Activated CD4-positive, alpha-beta T cell treated with anti-CD3 and anti-CD28 coated beads, Interleukin-2, amount 10 ng/mL, durations not matched to agents 7 days and 5 days (primary cell): ENCODE measurements around the gene CTNNA3. TPM values are rescaled to one million over a fixed set of nuclear protein-coding genes. Genes with fewer than 3 reads are reported as not detected.

Experiments used
- CTCF ChIA-PET: fragments of 350-600 bp; sonication (Branson Sonifier 250); formaldehyde crosslinking; loops from one replicate; lab custom pipeline; 2021; ENCODE audit warnings: antibody characterized with exemption; lab: Charles Lee
- POLR2A ChIA-PET: fragments of 350-600 bp; sonication (Branson Sonifier 250); formaldehyde crosslinking; loops from one replicate; lab custom pipeline; 2021; ENCODE audit warnings: antibody characterized with exemption; lab: Charles Lee
- DNase-seq: peaks from one replicate; pipeline ENCODE4 v3.0.0-alpha.2; 2020
- H3K27ac Mint-ChIP-seq: one replicate; pipeline ENCODE4 v1.8.0; 2021; ENCODE audit warnings: mild to moderate bottlenecking, moderate library complexity, mixed read lengths
- H3K27me3 Mint-ChIP-seq: one replicate; pipeline ENCODE4 v1.8.0; 2021; ENCODE audit warnings: mixed read lengths
- H3K36me3 Mint-ChIP-seq: one replicate; pipeline ENCODE4 v1.8.0; 2021; ENCODE audit warnings: low read depth, mixed read lengths
- H3K4me1 Mint-ChIP-seq: one replicate; pipeline ENCODE4 v1.8.0; 2021; ENCODE audit warnings: mixed read lengths
- H3K4me3 Mint-ChIP-seq: one replicate; pipeline ENCODE4 v1.8.0; 2021; ENCODE audit warnings: mild to moderate bottlenecking, moderate library complexity, mixed read lengths
- H3K9me3 Mint-ChIP-seq: one replicate; pipeline ENCODE4 v1.8.0; 2021; ENCODE audit warnings: mixed read lengths
- total RNA-seq, 2 experiments: library from RNA; stranded (reverse); gene quantifications; one replicate each; pipeline ENCODE4 v1.2.3, GENCODE V29; 2021

Gene CTNNA3
- total RNA-seq, 2 experiments from 2014 or later = 0.57 to 0.58 TPM

- ChIA-PET CTCF (interaction anchor here (0.6 kb wide), 1 partner anchor 10 kb away, joined by 3 read pairs; no protein-coding TSS in a partner anchor), POLR2A (no interaction called here)
- no peak overlapping the region for H3K27ac Mint-ChIP-seq
- no peaks in the 10 kb centered on the region for H3K4me1 Mint-ChIP-seq
- H3K36me3 Mint-ChIP-seq = no peaks in the 10 kb centered on the region
- H3K27me3 Mint-ChIP-seq = no peaks in the 10 kb centered on the region
- H3K4me3 Mint-ChIP-seq = no peak overlapping the region
- DNase-seq = no peak
- no peaks in the 10 kb centered on the region for H3K9me3 Mint-ChIP-seq
Observed at GRCh38 chr10:67151471-67151870, 544.5 kb downstream of the CTNNA3 start.

GRCh38 chr10:67144530-67144929 lies 551.5 kb downstream of the CTNNA3 start:
- POLR2A ChIA-PET = no interaction called here
- Mint-ChIP-seq H3K4me3 (no peak overlapping the region), H3K36me3 (no peaks in the 10 kb centered on the region), H3K27ac (no peak overlapping the region), H3K9me3 (no peaks in the 10 kb centered on the region), H3K4me1 (no peaks in the 10 kb centered on the region), H3K27me3 (no peaks in the 10 kb centered on the region)
- CTCF ChIA-PET = no interaction called here
- no peak for DNase-seq

- Mint-ChIP-seq H3K36me3 (no peaks in the 10 kb centered on the region), H3K4me3 (no peak overlapping the region), H3K27ac (no peak overlapping the region), H3K9me3 (no peaks in the 10 kb centered on the region), H3K27me3 (no peaks in the 10 kb centered on the region), H3K4me1 (no peaks in the 10 kb centered on the region)
- CTCF ChIA-PET = interaction anchor here (0.7 kb wide), 1 partner anchor 10 kb away, joined by 3 read pairs; no protein-coding TSS in a partner anchor
- POLR2A ChIA-PET = no interaction called here
- DNase-seq = no peak
Observed at GRCh38 chr10:67141300-67141699, 554.7 kb downstream of the CTNNA3 start.

GRCh38 chr10:67140641-67141040 lies 555.4 kb downstream of the CTNNA3 start:
- Mint-ChIP-seq H3K4me1 (no peaks in the 10 kb centered on the region), H3K27me3 (no peaks in the 10 kb centered on the region), H3K27ac (no peak overlapping the region), H3K36me3 (no peaks in the 10 kb centered on the region), H3K4me3 (no peak overlapping the region), H3K9me3 (no peaks in the 10 kb centered on the region)
- no peak for DNase-seq
- POLR2A ChIA-PET = no interaction called here
- CTCF ChIA-PET = no interaction called here

- H3K27ac Mint-ChIP-seq = no peak overlapping the region
- no peaks in the 10 kb centered on the region for H3K27me3 Mint-ChIP-seq
- no peaks in the 10 kb centered on the region for H3K4me1 Mint-ChIP-seq
- CTCF ChIA-PET = no interaction called here
- POLR2A ChIA-PET = no interaction called here
- DNase-seq = no peak
- H3K4me3 Mint-ChIP-seq = no peak overlapping the region
- H3K9me3 Mint-ChIP-seq = no peaks in the 10 kb centered on the region
- H3K36me3 Mint-ChIP-seq = no peaks in the 10 kb centered on the region
Observed at GRCh38 chr10:67127441-67127840, 568.6 kb downstream of the CTNNA3 start.

GRCh38 chr10:67119651-67120050 lies 576.3 kb downstream of the CTNNA3 start:
- CTCF ChIA-PET = no interaction called here

GRCh38 chr10:67115972-67116371 lies 580.0 kb downstream of the CTNNA3 start:
- Mint-ChIP-seq H3K9me3 (no peaks in the 10 kb centered on the region), H3K27me3 (no peaks in the 10 kb centered on the region), H3K27ac (no peak overlapping the region), H3K4me3 (no peak overlapping the region), H3K4me1 (no peaks in the 10 kb centered on the region), H3K36me3 (no peaks in the 10 kb centered on the region)
- no peak for DNase-seq
- CTCF ChIA-PET = no interaction called here
- POLR2A ChIA-PET = no interaction called here

More at GRCh38 chr10:67119651-67120050, 576.3 kb downstream of the CTNNA3 start:
- Mint-ChIP-seq H3K9me3 (no peaks in the 10 kb centered on the region), H3K36me3 (no peaks in the 10 kb centered on the region), H3K27ac (no peak overlapping the region), H3K27me3 (no peaks in the 10 kb centered on the region), H3K4me1 (no peaks in the 10 kb centered on the region), H3K4me3 (no peak overlapping the region)
- POLR2A ChIA-PET = no interaction called here
- no peak for DNase-seq

- no peak for DNase-seq
- ChIA-PET POLR2A (no interaction called here), CTCF (no interaction called here)
- Mint-ChIP-seq H3K36me3 (no peaks in the 10 kb centered on the region), H3K4me1 (no peaks in the 10 kb centered on the region), H3K27me3 (no peaks in the 10 kb centered on the region), H3K9me3 (no peaks in the 10 kb centered on the region), H3K4me3 (no peak overlapping the region), H3K27ac (no peak overlapping the region)
Observed at GRCh38 chr10:67114945-67115344, 581.0 kb downstream of the CTNNA3 start.

GRCh38 chr10:67112765-67113164 lies 583.2 kb downstream of the CTNNA3 start:
- no peak for DNase-seq
- no peaks in the 10 kb centered on the region for H3K36me3 Mint-ChIP-seq
- no peak overlapping the region for H3K4me3 Mint-ChIP-seq
- ChIA-PET POLR2A (no interaction called here), CTCF (no interaction called here)
- H3K9me3 Mint-ChIP-seq = no peaks in the 10 kb centered on the region
- no peaks in the 10 kb centered on the region for H3K27me3 Mint-ChIP-seq
- H3K27ac Mint-ChIP-seq = no peak overlapping the region
- no peaks in the 10 kb centered on the region for H3K4me1 Mint-ChIP-seq

GRCh38 chr10:67110286-67110685 lies 585.7 kb downstream of the CTNNA3 start:
- DNase-seq = no peak
- Mint-ChIP-seq H3K9me3 (no peaks in the 10 kb centered on the region), H3K27me3 (no peaks in the 10 kb centered on the region), H3K4me3 (no peak overlapping the region), H3K27ac (no peak overlapping the region), H3K4me1 (no peaks in the 10 kb centered on the region), H3K36me3 (no peaks in the 10 kb centered on the region)
- POLR2A ChIA-PET = no interaction called here
- CTCF ChIA-PET = no interaction called here

GRCh38 chr10:67107670-67108069 lies 588.3 kb downstream of the CTNNA3 start:
- ChIA-PET CTCF (no interaction called here), POLR2A (no interaction called here)
- no peaks in the 10 kb centered on the region for H3K27me3 Mint-ChIP-seq
- no peaks in the 10 kb centered on the region for H3K4me1 Mint-ChIP-seq
- no peaks in the 10 kb centered on the region for H3K9me3 Mint-ChIP-seq
- H3K36me3 Mint-ChIP-seq = no peaks in the 10 kb centered on the region
- DNase-seq = no peak
- no peak overlapping the region for H3K27ac Mint-ChIP-seq
- H3K4me3 Mint-ChIP-seq = no peak overlapping the region

- ChIA-PET POLR2A (no interaction called here), CTCF (no interaction called here)
- no peaks in the 10 kb centered on the region for H3K36me3 Mint-ChIP-seq
- H3K27me3 Mint-ChIP-seq = no peaks in the 10 kb centered on the region
- no peaks in the 10 kb centered on the region for H3K9me3 Mint-ChIP-seq
- H3K27ac Mint-ChIP-seq = no peak overlapping the region
- H3K4me3 Mint-ChIP-seq = no peak overlapping the region
- no peaks in the 10 kb centered on the region for H3K4me1 Mint-ChIP-seq
- no peak for DNase-seq
Observed at GRCh38 chr10:67100951-67101350, 595.0 kb downstream of the CTNNA3 start.

- Mint-ChIP-seq H3K36me3 (no peaks in the 10 kb centered on the region), H3K4me1 (no peaks in the 10 kb centered on the region), H3K27ac (no peak overlapping the region), H3K4me3 (no peak overlapping the region), H3K9me3 (no peaks in the 10 kb centered on the region), H3K27me3 (no peaks in the 10 kb centered on the region)
- ChIA-PET CTCF (no interaction called here), POLR2A (no interaction called here)
- no peak for DNase-seq
Observed at GRCh38 chr10:67098461-67098860, 597.5 kb downstream of the CTNNA3 start.

GRCh38 chr10:67095531-67095930 lies 600.5 kb downstream of the CTNNA3 start:
- H3K36me3 Mint-ChIP-seq = no peaks in the 10 kb centered on the region
- DNase-seq = no peak
- no peak overlapping the region for H3K27ac Mint-ChIP-seq
- no peaks in the 10 kb centered on the region for H3K9me3 Mint-ChIP-seq
- ChIA-PET CTCF (no interaction called here), POLR2A (no interaction called here)
- H3K4me3 Mint-ChIP-seq = no peak overlapping the region
- no peaks in the 10 kb centered on the region for H3K4me1 Mint-ChIP-seq
- H3K27me3 Mint-ChIP-seq = no peaks in the 10 kb centered on the region
